ENCODE measurements around the gene PIK3R5. TPM values are rescaled to one million over a fixed set of nuclear protein-coding genes. Genes with fewer than 3 reads are reported as not detected.

The PIK3R5 gene
- total RNA-seq, 1 donor from 2014 or later = 42.0 TPM

DNA sequence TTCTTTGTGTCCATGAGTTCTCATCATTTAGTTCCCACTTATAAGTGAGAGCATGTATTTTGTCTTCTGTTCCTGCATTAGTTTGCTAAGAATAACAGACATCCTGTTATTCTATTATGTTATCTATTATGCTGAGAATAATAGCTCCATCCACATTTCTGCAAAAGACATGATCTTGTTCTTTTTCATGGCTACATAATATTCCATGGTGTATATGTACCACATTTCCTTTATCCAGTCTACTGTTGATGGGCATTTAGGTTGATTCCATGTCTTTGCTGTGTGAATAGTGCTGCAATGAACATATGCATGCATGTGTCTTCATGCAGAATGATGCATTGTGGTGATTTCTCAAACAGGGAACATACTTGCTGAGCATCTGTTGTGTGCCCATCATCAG lies 21.4 kb downstream of the PIK3R5 start:
- no peak for DNase-seq (ENCODE audit: low spot score in 2 of 2)
- no peaks in the 10 kb centered on the region for H3K4me1 ChIP-seq
- intact Hi-C loops (cut with DNase I) = no loop called here
- no peak overlapping the region for H3K4me3 ChIP-seq
- TF ChIP-seq, protein P1, sequence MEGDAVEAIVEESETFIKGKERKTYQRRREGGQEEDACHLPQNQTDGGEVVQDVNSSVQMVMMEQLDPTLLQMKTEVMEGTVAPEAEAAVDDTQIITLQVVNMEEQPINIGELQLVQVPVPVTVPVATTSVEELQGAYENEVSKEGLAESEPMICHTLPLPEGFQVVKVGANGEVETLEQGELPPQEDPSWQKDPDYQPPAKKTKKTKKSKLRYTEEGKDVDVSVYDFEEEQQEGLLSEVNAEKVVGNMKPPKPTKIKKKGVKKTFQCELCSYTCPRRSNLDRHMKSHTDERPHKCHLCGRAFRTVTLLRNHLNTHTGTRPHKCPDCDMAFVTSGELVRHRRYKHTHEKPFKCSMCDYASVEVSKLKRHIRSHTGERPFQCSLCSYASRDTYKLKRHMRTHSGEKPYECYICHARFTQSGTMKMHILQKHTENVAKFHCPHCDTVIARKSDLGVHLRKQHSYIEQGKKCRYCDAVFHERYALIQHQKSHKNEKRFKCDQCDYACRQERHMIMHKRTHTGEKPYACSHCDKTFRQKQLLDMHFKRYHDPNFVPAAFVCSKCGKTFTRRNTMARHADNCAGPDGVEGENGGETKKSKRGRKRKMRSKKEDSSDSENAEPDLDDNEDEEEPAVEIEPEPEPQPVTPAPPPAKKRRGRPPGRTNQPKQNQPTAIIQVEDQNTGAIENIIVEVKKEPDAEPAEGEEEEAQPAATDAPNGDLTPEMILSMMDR (IDR thresholded peaks at IDR 0.05) = no peak
- H3K27me3 ChIP-seq = no peaks in the 10 kb centered on the region
- no peaks in the 10 kb centered on the region for H3K36me3 ChIP-seq
- no peak overlapping the region for H3K27ac ChIP-seq
- H3K9me3 ChIP-seq = peaks cover 0 to 6% of the 10 kb centered on the region in 2 donors

DNA sequence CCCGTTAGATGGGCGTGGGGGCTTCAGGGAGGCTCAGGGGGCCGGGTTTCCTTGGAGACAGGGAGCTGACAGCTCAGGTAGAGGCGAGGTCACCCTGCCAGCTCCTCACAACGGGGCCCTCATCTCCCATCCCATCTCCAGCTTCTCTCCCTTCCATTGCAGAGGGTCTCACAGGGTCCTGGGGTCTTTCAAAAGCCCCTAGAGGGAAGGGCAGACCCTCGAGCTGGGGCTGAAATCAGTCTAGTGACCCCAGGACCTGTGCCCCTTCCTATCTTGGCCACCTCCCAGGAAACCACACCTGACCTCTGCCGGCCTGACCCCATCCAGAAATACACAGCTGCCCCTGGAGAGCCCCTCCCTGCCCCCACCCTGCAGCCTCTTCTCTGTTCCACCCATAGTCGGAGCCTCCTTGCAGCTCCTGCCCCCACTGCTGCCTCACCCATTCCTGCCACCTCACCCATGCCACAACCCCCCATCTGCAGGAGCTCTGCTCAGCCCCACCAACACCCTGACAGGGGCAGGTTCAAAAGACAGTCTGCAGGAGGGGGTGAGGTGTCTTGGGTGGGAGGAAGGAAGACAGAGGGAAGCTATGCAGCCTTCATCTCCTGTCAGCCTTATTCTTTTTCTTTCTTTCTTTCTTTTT lies 23.4 kb downstream of the PIK3R5 start:
- H3K36me3 ChIP-seq = no peaks in the 10 kb centered on the region
- no peak for DNase-seq (ENCODE audit: low spot score in 2 of 2)
- peaks cover 0 to 6% of the 10 kb centered on the region in 2 donors for H3K9me3 ChIP-seq
- TF ChIP-seq, protein P1 (IDR thresholded peaks at IDR 0.05) = no peak
- intact Hi-C loops (cut with DNase I) = no loop called here
- no peak overlapping the region for H3K4me3 ChIP-seq
- no peak overlapping the region for H3K27ac ChIP-seq
- no peaks in the 10 kb centered on the region for H3K27me3 ChIP-seq
- no peaks in the 10 kb centered on the region for H3K4me1 ChIP-seq

DNA sequence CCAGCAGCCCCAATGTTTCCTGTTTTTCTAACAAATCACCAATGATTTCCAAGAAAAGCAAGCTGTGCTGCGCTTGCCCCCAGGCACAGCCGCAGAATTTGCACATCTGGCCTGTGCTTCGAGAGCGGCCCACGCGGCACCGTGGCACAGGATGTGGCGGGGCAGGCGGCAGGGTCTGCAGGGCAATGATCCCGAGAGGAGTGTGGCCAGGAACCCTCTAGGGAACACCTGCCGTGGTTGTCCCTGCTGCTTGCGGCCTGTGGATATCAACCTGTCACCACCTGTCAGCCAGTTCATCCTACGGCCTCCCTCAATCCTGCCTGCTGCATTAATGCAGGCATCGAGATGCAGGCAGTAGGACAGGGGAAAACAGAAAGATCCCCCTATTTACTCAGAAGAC lies 24.0 kb downstream of the PIK3R5 start:
- no peak overlapping the region for H3K27ac ChIP-seq
- no peaks in the 10 kb centered on the region for H3K4me1 ChIP-seq
- peaks cover 0 to 6% of the 10 kb centered on the region in 2 donors for H3K9me3 ChIP-seq
- H3K4me3 ChIP-seq = no peak overlapping the region
- no peak for DNase-seq (ENCODE audit: low spot score in 2 of 2)
- intact Hi-C loops (cut with DNase I) = no loop called here
- TF ChIP-seq, protein P1 (IDR thresholded peaks at IDR 0.05) = no peak
- no peaks in the 10 kb centered on the region for H3K36me3 ChIP-seq
- no peaks in the 10 kb centered on the region for H3K27me3 ChIP-seq

DNA sequence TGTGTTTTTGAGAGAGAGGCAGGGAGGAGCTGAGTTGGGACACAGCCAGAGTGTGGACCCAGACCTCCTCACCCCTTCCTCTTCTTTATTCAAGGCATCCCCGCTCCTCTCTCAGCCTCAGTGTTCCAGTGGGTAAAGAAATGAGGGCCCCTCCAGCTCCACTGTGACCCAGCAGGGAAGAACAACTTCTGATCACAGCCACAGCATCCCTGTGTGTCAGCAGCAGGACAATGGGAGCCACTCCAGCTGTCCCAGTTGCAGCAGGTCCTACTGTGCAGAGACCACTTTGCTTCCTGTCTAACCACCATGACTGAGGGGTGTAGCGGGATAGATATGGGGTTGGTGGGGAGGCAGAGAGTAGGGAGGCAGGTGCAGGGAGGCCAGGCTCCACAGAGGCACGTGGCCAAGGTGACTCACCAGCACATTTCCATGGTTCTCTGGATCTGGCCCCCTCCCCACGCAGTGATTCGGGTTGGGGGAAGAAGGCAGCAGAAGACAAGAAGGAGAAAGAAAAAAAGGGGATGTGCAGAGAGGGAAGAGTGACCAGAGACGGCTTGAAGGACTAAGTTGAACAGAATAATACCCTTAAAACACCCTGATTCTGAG lies 24.5 kb downstream of the PIK3R5 start:
- TF ChIP-seq, protein P1 (IDR thresholded peaks at IDR 0.05) = no peak
- Histone ChIP-seq H3K27me3 (no peaks in the 10 kb centered on the region), H3K36me3 (no peaks in the 10 kb centered on the region), H3K4me1 (no peaks in the 10 kb centered on the region), H3K4me3 (no peak overlapping the region), H3K27ac (no peak overlapping the region), H3K9me3 (peaks cover 0 to 6% of the 10 kb centered on the region in 2 donors)
- intact Hi-C loops (cut with DNase I) = no loop called here
- DNase-seq (ENCODE audit: low spot score in 2 of 2) = no peak

DNA sequence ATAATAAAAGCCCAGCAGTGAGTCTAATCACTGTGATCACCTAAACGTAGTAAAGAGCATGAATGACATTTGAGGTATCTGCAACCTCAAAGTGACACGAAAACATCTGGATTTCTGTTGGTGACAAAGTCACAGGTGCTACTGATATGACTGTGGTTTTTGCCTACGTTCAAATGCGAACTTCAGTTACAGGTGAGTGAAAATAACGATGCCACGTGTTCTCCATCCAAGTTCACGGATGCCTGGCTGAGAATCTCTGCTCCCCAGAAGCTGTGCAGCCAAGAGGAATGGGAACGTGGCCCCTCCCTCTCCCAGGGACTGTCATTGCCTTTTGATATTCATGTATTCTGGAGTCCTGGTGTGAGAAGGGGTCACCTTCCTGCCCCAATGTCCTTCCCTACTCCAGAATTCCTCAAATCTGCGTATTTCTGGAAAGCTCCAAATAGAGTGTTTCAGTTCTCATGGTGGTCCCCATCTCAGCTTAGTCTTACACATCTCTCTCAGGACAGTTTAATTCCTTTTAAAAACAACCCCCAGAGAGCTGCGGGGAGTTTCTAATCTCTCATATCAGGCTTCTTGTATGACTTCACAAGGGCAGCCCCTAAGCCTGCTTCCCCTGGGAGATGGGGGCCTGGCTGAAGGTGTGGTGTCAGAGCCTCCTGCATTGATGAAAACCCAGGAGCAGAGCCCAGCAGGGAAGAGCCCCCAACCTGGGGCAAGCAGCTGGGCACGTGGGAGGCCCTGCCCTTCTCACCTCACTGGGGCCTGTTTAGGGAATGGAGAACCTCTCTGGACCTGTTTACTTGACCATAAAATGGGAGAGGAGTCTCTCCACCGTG lies 25.8 kb downstream of the PIK3R5 start:
- Histone ChIP-seq H3K4me3 (no peak overlapping the region), H3K27ac (no peak overlapping the region), H3K4me1 (no peaks in the 10 kb centered on the region), H3K36me3 (no peaks in the 10 kb centered on the region), H3K9me3 (peaks cover 0 to 6% of the 10 kb centered on the region in 2 donors), H3K27me3 (no peaks in the 10 kb centered on the region)
- no peak for DNase-seq (ENCODE audit: low spot score in 2 of 2)
- TF ChIP-seq, protein P1 (IDR thresholded peaks at IDR 0.05) = no peak
- intact Hi-C loops (cut with DNase I) = no loop called here

All from ascending aorta (tissue), 2 donors.